CD4-positive, alpha-beta T cell treated with Interleukin-15 for 1 hour (primary cell): ENCODE data around the gene ACER2.
A peak's percentile ranks its signal among the peaks of the same experiment; 100 is the strongest.

Source experiments
- DNase-seq: peaks from one replicate; pipeline ENCODE4 v3.0.0-alpha.2; 2020

Gene ACER2

DNA sequence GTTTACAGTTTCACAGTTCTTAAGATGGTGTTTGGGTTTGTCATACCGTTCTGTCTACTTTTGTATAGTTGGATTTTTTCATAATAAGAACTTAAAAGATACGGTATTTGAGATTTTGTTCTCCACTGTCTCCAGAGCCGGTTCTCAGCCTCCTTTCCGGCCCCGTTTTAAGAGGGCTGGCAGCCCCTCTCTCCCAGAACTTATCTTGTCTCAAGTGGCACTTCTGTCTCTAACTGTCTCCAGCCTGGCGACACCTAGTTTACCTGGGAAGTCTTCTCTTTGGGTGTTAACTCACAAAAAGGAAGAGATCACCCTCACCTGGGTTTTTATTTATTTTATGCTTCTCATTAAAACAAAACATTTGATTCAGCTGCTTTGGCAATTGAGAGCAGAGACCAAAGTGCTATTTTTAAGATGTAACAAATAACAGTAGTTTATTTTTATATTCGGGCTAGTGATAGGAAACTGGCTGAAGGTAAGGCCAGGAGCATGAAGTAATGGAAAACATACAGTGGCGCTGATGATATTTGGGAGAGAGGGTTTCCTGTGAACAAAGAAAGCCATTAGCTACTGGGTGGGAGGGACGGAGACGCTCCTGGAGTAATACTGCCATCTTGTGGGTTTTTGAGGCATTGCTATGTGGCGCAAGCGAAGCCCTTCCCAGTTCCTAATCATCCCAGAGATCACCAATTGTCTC lies 48.3 kb downstream of the ACER2 start:
- DNase-seq, result peak; percentile 59

DNA sequence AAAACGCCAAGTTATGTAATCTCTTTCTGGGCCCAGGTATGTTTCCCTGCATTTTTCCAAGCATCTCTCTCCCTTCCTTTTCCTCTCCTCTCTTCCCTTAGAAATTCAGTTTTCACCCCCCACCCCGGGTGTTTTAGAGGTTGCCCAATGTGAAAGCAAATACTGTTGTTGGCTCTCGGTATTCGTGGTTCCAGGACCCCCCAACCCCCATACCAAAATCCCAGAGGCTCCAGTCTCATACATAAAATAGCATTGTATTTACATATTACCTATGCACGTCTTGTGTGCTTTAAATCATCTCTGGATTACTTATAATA lies 48.8 kb downstream of the ACER2 start:
- no peak for DNase-seq

GRCh38 chr9:19460243-19460642 lies 51.4 kb downstream of the ACER2 start:
- DNase-seq, result no peak

DNA sequence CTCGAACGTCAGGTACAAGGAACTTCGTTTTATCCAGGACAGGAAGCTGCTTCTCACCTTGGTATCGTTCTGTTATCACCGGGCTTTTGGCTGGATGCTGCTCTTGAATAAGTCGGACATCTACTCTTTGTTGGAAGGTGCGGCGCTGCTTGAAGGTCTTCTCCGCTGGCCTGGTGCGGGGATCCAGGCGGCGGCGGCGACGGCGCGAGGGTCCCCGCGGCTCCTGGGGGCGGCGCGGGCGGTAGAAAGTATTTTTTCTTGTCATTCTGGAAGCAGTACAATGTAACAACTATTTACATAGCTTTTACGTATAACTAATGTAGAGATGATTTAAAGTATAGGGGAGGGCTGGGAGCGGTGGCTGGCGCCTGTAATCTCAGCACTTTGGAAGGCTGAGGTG lies 52.3 kb downstream of the ACER2 start:
- no peak for DNase-seq

DNA sequence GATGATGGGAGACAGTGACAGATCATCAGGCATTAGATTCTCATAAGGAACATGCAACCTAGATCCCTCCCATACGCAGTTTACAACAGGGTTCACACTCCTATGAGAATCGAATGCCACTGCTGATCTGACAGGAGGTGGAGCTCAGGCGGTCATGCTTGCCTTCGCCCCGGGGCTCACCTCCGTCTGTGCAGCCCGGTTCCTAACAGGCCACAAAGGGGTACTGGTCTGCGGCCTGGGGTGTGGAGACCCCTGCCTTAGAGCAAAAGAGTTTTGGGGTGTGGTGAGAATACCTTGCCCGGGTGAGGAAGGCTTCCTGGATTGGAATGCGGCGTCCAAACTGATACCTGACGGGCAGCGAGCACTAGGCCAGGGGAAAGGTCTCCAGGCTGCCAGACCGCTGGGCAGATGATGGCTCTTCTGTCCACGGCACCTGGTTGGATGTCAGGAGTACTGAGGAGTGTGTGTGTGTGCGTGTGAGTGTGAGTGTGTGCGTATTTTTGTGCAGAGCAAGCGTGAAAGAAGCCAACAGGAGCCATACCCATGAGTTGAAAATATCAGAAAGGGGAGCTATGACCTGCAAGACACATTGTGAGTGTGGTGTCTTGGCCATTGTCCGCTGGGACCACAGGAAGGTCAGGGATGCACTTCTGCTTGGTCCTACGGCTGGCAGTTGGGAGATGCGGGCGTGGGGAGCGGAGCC lies 55.4 kb downstream of the ACER2 start:
- DNase-seq, result no peak

DNA sequence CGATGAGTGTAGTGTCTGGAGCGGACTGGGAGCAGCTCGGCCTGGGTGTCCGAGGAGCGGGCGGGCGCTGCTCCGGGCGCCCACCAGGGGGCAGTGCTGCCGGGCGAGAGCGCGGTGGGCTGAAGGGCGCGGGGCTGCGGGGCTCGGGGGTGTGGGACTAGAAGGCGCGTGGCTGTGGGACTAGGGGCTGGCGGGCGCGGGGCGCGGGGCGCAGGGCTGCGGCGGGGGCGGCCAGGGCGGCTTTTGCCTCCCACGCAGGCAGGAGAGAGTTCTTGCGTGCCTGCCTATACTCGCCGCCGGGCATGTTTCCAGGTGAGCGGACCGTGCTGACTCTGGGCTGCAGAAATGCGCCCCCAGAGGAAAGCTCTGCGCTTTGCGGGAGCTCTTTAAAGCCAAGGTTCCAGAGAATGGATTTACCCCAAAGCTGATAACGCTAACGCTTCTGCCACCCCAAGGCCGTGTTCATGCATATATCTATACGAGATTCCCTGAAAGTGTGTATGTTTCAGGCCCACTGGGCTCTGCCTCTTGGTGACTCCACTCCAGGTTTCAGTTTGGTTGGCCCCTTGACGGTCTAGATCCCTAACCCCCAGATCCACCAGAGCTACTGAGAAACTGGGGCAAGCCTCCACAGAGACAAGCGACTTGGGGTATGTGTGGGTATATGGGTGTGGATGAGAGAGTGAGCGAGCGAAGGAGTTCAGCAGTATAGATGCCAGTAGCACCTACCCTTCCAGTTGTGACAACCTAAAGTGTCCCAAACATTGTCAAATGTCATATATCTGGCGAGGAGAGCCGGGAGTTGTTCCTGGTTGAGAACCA lies 56.2 kb downstream of the ACER2 start:
- DNase-seq, result peak; percentile 60

- DNase-seq, result no peak
Observed at GRCh38 chr9:19465586-19466279, 56.9 kb downstream of the ACER2 start.

GRCh38 chr9:19466280-19466639 lies 57.5 kb downstream of the ACER2 start:
- DNase-seq, result no peak

DNA sequence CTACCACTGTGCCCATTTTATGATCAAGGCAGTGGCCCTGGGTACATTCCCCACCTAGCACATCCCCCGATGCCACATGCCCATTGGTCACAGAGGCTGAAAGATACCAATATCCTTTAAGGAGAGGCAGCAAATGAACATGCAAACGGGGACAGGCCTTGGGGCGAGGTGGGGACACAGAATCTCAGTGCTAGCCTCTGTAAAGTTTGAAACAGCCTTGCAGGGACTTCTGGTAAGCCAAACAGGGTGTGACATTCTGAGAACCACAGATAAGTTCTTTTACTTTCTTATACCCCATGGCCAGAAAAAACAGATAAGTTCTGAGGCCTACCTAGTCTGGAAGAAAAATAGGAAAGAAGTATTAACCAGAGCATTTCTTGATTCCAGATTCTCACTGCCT lies 60.5 kb downstream of the ACER2 start:
- no peak for DNase-seq

- no peak for DNase-seq
Observed at GRCh38 chr9:19470567-19470966, 61.8 kb downstream of the ACER2 start.

DNA sequence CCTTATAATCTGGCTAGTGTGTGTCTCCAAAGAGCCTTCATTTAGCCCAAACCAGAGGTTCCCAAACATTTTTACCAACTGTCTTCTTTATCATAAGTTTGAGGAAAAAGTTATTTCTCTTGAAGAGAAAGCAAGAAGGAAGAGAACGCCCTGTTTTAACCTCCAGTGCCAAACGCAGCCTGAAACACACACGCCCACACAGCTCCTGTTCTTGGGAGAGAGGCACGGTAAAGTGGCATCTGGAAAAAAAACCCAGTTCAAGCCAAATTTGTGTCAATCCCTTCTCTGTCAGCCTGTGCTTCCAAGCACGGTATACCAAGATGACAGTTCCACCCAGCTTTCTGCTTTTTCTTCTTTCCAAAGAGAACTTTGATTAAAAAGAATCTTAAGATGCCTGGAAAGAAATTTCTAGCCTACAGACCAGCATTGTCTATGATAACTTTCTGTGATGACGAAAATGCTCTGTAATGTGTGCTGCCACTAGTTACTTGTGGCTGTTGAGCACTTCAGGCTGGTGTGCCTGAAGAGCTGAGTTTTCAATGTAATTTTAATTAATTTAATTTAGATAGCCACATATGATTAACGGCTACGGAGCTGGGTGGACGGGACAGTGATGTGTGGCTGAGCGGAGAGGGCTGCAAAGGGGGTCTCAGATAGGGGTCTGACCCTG lies 62.3 kb downstream of the ACER2 start:
- no peak for DNase-seq

GRCh38 chr9:19471737-19472648 lies 63.2 kb downstream of the ACER2 start:
- no peak for DNase-seq

GRCh38 chr9:19473605-19474004 lies 64.8 kb downstream of the ACER2 start:
- DNase-seq, result no peak

- DNase-seq, result no peak
Observed at GRCh38 chr9:19479874-19480273, 71.1 kb downstream of the ACER2 start.

DNA sequence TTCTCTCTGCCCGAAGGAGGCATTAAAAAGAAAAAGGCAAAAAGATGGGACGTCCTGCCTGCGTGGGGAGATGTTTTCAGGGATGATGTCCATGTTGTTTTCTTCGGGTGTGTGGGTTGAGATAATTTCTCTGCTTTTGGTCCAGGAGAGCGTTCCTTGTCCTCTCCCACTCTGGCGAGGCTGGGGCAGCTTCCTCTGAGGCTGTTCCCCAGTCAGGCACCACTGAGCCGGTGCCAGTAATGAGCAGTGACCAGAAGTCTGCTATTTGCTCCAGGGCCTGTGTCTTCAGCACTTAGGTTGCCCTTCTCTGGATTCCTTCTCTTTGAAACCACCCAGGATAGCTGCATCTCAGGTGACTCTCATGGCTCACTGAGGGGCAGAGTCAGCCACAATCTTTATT lies 71.5 kb downstream of the ACER2 start:
- DNase-seq, result no peak

GRCh38 chr9:19481121-19481870 lies 72.5 kb downstream of the ACER2 start:
- no peak for DNase-seq

DNA sequence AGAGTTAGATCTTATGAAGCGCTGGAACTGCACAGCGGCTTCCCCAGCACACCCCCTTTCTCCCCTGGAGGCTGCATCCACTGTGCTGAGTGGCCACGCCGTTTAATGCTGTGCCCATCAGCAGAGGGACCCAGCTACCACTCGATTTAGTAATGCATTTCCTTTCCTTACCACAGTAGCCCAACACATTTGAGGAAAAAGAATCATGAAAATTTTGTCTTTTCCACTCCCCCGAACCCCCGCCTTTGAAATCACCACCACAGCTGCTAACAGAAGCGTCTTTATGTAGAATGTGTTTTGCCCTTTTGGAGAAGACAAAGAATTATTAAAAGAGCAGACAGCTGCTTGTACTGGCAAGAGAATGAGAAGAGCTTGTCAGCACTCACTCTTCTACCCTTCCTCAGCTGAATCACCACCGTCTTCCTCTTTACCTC lies 73.2 kb downstream of the ACER2 start:
- no peak for DNase-seq

DNA sequence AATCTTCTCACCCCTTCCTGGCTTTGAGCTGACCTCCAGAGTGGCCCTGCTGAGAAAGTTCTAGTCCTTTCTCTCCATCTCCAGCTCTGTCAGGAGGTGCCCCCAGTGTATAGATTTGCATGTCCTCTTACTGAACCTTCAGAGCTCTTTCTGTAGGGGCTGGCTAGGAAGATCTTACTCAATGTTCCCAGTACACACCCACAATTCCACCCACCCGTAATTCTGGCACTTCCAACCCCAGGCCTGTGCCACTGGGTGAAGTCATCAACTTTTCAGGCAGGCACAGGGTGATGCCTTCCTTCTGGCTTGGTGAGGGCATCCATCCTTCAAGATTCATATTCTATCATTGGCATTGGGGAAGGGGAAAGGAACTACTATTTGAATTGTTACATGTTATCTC lies 75.9 kb downstream of the ACER2 start:
- no peak for DNase-seq

- no peak for DNase-seq
Observed at GRCh38 chr9:19485193-19485592, 76.4 kb downstream of the ACER2 start.

- no peak for DNase-seq
Observed at GRCh38 chr9:19486803-19487202, 78.0 kb downstream of the ACER2 start.

- no peak for DNase-seq
Observed at GRCh38 chr9:19488721-19489120, 79.9 kb downstream of the ACER2 start.
